HT-29 (cell line): ENCODE results near the gene NAPEPLD. TPM values are rescaled to one million over a fixed set of nuclear protein-coding genes. Genes with fewer than 3 reads are reported as not detected.
"Not testable (repeated sequence)": the region's sequence is repeated elsewhere in the genome, so short reads cannot be mapped to it uniquely, and the experiment has no call there.

ENCODE experiments used
- DNase-seq: peaks from one replicate; pipeline ENCODE4 v3.0.0-alpha.2; 2015; ENCODE audit warnings: low spot score
- total RNA-seq: library from RNA; depleted of rRNA; stranded (reverse); fragments of >200 nt; shearing (Covaris generic); gene quantifications from 2 replicates; pipeline ENCODE4 v1.2.3, GENCODE V29; 2014; rRNA removed

NAPEPLD gene
- 4.8 and 6.9 TPM in 2 replicates for total RNA-seq

DNA sequence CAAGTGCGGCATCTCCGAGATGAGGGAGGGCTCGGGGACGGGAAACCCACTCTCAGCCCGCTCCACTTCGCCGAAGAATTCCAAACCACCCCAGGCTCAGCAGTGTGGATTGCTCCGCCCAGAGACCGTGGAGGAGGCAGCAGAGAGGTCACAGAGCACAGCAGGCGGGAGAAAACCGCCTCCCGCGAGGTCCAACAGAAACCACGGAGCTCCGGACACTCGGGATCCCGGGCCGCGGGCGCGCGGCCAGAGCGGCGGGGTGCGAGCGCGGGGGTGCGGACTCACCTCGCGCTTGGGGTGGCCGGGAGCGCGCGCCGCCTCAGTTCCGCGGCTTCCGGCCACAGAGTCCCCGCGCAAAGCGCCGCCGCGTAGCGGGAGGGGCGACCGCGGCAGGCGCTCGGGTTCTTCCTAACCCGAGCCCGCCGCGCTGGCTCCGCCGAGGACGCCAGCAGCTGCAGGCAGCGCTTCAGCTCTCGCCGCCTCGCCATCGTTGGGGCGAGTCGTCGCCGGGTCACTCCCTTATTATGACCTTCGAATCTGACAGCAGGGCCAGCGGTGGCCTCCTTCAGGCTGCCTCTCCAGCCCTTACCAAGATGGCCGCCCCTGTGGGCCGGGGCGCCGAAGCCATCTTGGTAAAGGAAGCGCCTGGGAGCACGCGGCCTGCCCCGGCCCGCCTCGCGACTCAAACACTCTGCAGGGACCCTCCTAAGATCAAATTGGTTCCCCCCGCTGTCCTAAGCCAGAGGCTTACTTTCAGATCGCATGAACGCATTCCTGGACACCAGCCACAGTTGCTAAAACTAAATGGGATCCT is at the start of gene NAPEPLD:
Gene NAPEPLD (minus strand): TSS at position 106 of the 814 bp plus-strand sequence. CDS start 20,323 bp downstream, outside the sequence.
- peak; percentile 93 for DNase-seq

DNA sequence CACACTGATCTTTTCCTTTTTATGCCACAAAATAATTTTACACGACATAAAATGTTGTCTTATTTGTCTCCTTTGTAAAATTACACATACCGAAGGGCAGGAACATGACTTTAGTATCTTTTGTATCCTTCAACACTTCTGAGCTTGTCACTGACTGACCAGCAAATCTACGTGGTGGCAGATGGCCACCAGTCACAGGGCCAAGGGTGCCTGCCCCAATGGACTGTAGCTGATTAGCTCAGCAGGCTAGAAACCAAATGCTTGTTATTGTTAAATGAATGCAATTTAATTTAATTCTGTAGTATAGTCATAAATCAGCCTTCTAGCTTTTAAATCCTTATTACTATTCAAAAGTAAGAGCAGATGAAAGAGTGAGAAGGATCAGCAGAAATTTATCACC is 49.2 kb upstream of the NAPEPLD start:
- DNase-seq: not testable (repeated sequence)

DNA sequence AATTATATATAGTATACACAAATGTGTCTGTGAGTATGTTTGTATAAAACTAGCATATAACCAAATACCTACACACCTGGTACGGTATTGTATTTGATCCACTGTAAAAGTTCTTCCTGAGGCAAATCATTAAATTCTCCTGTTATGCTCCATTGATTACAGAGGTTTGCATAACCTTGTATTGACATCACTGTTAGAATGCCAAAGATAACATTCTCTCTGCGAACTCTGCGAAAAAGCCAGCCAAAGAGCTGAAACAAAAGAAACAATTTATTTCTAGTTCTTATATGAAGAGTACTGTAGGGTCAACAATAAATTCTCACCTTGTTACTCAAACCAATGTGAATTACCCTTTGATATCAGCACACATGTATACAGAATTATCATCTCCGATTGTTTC is 46.5 kb upstream of the NAPEPLD start:
- DNase-seq: not testable (repeated sequence)

DNA sequence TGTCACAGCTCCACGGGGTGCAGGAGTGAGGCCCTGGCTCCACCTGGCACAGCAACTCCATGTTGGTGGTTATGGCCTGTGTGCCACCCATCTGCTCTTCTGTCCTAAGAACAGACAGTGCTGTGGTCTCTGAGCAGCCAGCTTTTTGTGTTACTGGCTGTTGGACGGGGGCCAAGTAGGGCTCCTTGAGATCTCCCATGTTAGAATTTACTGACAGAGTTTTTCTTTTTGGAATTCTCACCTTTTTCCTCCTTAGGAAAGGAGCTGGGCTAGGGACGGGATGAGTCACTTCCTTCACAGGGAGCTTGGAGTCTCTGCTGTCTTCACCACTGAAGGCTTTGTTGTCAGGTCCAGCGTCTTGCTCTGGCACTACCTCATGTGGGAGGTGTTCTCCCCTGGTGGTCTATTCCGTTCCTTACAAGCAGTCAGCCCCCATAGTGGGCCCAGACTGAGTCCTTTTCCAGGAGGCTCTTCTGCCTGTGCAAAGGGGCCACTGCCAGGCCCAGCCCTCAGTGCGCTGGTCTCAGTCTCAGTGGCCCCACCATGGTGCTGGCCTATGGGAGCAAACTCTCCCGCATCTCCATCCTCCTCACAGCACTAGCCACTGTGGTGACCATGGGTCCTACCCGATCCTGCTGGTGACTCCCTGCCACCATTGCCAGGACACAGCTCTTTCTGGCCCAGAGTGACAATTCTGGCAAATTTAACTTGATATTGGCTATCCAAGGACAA is 23.7 kb upstream of the NAPEPLD start:
- DNase-seq: not testable (repeated sequence)

DNA sequence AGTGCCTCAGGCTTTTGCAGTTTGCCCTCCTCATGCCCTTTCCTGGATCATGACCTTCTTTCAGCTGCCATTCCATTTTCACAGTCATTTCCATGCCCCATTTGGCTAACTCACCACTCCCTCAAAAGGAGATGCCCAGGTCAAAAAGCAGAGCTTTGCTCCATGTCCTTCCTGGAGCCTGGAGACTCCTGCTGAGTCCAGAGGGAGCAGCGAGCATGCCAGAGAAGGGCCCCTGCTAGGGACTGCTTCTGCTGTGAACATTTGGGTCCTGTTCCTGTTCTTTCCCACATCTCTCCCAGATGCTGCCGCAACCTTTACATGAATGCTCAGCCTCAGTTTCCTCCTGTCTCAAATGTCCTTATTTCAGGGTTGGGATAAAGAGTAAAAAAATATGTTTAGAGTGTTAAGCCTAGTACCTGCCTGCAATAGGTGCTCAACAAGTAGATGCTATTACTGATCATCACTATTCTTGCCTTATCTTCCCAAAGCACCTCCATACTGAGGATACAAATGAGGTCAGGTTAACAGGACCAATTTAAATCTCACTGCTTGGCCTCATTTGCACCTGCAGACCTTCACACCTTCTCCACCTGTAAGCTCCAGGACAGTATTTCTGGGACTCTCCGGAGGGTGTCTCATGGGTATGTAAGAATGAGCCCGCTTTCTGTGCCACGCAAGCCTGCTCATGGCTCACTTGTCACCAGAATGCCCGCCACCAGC is 23.0 kb upstream of the NAPEPLD start:
- DNase-seq: not testable (repeated sequence)

DNA sequence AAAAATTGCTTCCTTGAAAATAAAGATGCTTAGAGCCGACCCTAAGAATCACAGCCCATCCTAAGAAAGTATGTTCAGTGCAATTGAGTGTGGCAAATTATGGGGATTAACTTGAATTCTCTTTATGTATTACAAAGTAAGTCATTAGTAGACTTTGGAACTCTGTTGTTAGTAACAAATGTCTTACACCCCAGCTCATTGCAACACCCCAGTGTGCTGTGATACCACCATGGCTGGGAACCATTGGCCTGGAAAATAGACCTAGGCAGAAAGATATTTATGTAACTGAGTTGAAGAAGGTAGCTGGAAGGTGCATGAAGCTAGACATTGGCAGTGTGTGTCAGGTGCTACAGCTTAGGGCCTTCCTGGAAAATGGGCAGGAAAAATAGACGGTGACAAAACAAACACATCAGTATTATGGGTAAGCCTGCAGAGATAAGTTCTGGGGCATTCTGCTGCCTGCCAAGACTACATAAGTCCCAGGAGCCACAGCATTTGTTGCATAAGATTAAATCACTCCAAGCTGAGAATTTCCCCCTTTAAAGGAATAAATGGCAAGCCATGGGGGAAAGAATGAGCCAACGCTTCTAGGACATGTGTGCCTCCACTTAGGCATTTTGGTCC is 18.1 kb upstream of the NAPEPLD start:
- not testable (repeated sequence) for DNase-seq

DNA sequence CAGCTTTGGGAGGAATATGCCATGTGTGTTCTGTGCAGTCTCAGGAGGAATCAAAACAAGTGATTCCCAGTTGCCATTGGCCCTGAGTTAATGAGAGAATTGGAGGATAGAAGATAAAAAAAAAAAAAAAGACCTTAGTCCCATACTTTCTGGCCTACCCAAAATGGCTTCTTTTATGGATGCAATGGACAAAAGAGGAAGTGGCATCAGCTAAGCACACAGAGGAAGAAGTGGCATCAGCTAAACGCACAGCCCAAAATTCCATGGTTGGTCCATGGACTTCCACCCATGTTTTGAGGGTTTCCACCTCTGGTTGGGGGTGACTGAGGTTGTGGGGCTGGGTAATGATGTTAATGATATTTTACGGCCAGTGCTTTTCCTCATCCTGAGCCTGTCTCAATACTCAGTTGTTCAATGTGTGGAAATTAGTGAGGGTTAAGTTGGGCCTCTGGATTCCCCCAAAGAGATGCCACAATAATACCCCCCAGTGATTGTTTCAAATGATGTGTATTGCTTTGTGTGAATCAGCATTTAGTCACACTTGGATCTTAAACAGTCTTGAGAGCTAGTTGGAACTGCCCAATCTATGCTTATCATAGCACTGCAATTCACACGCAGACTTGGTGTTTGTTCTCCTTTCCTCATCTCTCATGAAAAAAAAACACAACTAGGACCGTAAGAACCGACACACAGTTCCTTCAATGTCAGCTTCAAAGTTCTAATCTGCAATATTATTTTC is 14.4 kb upstream of the NAPEPLD start:
- not testable (repeated sequence) for DNase-seq

DNA sequence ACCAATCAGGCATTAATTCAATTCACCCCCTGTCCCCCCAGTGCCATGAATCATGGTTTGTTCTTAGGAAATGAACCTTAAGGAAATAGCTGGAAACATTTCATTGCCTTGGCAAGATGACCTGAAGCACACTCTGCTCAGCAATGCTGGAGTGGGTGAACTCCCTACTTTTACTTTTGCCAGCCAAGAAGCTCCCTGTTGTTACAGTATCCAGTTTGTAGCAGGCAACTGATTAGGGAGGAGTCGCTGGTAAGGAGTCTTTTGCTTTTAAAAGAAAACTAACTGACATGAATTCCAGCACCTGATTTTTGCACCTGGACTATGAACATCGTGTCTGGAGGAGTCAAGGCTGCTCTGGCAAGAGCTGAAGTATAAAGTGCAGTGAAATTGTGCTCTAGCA is 13.7 kb upstream of the NAPEPLD start:
- not testable (repeated sequence) for DNase-seq

DNA sequence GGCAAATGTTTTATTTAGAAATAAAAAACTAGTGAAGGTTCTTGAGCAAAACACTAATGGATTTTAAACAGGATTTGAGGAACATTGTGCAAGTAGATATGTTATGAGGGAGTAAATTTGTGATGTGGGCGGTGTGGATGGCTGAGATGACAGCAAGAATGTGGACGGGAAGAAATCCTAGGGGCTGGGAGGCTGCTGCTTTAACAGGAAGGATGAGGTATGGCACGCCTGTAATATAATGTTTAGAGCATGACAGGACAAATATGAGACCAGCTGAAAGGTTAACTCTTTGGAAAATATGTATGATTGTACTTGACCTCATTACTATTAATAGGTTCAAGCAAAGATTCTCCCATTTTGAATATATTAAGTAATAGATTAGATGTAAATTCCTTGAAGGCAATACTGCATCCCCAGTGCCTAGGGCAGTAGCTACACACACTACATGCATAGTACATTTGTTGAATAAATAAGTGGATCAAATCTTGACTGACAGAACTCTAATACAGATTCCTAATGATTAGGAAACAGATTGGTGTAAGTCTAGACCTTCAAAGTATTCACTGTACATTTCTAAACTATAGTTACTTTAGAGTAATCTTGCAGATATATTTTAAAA is 13.2 kb upstream of the NAPEPLD start:
- not testable (repeated sequence) for DNase-seq

DNA sequence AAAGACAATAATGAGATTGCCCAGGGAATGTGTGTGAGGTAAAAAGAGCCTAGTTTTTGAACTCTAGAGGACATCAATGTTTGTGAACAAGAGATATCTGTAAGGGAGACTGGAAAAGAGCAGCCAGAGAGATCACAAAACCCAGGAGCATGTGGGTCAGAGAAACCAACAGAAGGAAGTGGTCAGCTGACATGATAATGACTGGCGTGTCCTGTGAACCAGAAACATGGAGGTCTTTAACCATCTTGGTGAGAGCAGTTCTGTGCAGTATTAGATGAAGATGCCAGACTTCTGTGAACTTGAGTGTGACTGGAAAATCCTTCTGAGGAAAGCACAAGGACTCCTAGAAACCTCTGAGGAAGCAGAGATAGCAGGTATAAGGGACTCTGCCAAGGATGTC is 10.2 kb upstream of the NAPEPLD start:
- DNase-seq: not testable (repeated sequence)

DNA sequence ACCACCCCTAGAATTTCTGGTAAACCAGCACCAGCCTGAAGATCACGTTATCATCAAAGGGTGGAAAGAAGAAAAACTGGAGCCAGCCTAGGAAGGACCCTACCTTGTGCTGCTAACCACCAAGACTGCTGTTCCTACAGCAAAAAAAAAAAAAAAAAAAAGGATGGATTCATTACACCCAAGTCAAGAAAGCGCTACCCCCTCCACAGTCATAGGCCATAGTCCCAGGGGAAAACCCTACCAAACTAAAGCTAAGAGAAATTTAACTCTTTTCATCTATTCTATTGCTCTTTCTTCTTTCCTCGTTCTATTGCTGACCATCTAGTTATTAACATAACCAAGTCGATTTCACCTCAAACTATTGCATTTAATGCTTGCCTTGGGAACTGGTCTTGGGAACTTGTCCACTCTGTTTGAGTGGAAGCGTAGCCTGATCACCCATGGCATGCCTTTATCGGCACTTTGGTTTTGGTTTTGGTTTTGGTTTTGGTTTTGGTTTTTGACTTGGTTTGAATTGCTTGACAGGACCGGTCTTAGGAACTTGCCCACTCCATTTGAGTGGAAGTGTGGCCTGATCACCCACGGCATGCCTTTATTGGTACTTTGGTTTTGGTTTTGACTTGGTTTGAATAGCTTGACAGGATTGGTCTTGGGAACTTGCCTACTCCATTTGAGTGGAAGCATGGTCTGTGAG is 6.6 kb upstream of the NAPEPLD start:
- DNase-seq: not testable (repeated sequence)

DNA sequence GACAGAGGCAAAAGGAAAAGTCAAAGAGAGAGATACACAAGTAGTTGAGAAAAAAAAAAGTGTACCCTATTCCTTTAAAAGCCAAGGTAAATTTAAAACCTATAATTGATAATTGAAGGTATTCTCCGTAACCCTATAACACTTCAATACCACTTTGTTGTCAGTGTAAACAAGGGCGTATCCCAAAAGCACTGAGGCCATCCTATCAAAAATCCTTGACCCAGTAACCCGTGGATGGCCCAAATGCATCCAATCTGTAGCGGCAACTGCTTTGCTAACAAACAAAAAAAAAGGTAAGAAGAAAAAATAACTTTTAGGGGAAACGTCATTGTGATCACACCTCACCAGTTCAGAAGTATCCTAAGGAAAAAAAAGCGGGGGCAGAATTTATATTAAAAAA is 5.1 kb upstream of the NAPEPLD start:
- no peak for DNase-seq

DNA sequence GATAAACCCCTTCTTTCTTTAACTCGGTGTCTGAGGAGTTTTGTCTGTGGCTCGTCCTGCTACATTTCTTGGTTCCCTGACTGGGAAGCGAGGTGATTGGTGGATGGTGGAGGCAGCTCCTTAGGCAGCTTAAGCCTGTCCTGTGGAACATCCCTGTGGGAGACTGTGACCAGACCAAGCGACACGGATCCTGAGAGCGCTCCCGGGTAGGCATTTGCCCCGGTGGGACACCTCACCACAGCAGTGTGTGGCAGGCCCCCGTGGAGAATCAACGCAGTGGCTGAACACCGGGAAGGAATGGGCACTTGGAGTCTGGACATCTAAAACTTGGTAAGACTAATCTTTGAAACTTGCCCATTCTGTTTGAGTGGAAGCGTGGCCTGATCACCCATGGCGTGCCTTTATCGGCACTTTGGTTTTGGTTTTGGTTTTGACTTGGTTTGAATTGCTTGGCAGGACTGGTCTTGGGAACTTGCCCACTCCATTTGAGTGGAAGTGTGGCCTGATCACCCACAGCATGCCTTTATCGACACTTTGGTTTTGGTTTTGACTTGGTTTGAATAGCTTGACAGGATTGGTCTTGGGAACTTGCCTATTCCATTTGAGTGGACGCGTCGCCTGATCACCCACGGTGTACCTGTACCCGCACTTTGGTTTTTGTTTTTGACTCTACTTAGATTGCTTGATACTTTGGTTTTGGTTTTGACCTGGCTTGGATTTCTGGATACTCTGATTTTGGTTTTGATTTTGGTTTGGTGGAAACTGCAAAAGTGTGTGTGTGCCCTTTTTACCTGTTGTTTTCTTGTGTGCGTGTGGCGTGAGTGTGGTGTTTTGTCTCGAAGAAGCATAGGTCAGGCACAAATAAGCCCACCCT is 4.1 kb upstream of the NAPEPLD start:
- DNase-seq: not testable (repeated sequence)

DNA sequence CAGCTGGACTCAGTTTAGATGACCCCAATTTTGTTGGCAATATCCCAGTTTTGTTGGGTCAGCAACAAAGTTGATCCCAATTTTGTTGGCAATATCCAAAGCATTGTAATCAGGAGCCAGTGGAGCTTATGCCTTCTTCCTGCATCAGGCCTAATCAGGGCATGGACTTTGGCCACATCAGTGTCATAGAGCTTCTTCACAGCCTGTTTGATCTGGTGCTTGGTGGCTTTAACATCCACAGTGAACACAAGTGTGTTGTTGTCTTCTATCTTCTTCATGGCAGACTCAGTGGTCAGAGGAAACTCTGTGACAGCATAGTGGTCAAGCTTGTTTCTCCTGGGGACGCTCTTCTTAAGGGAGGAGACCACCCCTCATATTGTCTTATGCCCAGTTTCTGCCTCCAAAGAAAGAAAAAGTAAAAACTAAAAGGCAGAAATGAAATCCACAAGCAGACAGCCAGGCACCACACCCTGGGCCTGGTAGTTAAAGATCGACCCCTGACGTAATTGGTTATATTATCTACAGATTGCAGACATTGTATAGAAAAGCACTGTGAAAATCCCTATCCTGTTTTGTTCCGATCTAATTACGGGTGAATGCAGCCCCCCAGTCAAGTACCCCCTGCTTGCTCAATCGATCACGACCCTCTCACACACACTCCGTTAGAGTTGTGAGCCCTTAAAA is 3.2 kb upstream of the NAPEPLD start:
- peak; percentile 33 for DNase-seq

DNA sequence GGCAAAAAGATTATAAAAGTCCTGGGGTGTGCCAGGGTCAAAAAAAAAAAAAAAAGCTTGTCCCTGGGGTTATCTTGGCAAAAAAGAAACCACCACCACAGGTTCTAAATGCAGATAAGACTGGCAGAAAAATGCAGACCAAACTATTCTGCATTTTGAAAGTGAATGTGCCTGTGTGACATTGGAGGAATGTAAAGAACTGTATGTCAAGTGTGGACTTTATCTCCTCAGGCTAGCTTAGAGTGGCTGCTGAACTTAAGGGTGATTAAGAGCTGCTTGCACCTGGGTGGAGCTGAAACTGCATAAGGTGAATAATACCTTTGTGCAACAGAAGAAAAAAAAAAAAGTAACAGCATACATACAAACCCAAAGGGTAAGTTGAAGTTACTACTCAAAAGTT is 1.3 kb upstream of the NAPEPLD start:
- DNase-seq: peak; percentile 84

DNA sequence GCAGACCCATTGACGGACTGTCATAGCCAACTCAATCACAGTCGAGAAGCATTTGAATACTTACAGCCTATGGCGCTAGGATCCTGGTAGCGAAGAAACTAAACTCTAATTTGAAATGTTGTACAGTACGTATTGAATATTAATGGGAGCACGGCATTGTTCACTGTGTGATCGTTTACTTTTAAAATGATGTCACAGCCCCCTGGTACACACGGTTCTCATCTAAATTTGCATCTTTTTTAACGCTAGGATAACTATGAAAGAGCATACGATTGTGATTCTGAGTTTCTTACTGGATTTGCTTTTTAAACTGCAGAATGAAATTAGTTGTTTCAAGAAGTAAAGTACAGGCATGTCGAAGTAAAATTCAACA is 895 bp upstream of the NAPEPLD start:
- peak; percentile 78 for DNase-seq

DNA sequence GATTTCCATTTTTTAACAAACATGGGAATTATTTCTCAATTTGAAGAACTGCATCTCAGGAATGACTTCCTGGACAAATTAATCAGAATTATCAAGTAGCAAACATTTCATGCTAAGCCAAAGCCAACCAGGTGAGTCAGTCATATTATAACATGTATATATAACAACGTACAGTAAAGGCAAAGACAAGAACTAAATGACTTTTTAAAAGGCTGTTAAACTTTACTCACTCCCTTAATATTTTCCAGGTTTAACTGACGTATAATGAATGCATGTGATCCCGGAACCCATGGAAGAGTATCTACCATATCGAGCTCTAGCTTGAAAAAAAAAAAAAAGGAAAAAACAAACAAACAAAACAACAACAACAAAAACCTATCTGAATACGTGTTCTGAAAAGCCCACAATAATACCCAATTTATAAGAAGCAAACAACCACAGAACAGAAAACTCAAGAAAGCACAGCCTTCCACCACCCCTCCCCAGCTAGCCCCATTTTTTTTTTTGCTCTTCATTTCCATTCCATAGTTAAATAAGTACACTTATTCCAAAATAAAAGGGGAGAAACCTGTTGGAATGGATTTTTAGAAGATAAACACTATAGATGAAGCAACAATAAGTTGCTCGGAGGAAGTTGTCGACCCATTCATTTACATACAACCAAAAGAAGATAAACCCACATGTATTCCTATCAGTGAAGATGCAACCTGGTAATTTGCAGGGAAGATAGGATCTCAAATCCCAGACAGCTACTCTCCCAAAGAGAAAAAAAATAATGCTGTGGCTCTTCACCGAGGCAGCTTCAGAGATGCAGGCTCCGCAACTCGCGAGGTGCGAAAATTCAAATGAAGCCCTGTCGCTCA is 537 bp downstream of the NAPEPLD start:
- DNase-seq: peak; percentile 50
